ENCODE data around the gene ARHGAP15.

ARHGAP15 gene

DNA sequence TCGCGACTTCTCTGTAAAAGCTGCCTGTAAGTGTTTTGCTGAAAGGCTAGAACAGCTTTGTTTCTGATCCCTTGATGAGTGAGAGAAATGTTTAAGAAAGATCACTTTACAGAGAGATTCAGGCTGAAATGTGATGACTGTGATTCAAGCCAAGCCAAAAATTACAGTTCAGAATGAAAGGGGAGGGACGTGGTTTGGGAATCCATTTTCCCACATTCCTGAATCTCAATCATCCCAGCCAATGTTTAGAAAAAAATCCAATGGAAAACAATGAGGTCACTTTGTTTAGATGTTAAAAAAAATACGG lies 416.7 kb downstream of the ARHGAP15 start:
- no peak for DNase-seq

DNA sequence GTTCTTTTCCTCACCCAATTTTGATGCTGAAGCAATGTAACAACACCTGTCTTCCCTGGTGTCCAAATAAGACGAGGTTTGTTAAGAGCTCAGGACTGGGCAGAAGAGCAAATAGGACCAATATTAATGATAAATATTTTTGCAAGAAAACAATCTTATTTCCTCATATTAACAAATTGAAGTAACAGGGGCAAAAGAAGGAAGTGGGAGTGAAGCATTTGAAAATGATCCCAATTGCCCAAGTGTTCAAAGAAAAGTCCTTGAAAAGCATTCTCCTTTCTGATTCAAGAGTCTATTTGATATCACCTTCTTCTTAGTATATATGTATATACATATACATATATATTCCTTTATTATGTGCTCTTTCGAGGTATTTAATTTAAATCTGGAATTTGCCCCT lies 418.8 kb downstream of the ARHGAP15 start:
- DNase-seq, result no peak

DNA sequence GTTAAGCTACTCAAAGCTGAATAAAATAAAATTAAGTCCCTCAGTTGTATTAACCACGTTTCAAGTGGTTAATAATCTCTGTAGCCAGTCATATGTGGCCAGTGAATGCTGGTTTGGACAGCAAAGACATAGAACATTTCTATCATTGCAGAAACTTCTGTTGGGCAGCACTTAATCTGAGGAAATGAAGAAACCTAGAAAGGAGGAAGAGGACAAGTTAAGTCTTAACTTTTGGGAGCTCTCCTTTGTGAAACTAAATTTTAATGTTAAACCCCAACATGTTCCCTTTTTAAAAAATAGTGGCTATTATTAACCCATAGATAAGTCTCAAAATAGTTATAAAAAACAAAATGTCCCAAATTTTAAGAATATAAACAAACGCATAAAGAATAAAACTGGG lies 421.3 kb downstream of the ARHGAP15 start:
- DNase-seq, result no peak

GRCh38 chr2:143551971-143552650 lies 422.9 kb downstream of the ARHGAP15 start:
- DNase-seq, result no peak

GRCh38 chr2:143553261-143553660 lies 424.0 kb downstream of the ARHGAP15 start:
- DNase-seq, result no peak

GRCh38 chr2:143558665-143559064 lies 429.4 kb downstream of the ARHGAP15 start:
- DNase-seq, result no peak

- DNase-seq, result no peak
Measured at GRCh38 chr2:143559147-143559546, 429.9 kb downstream of the ARHGAP15 start.

GRCh38 chr2:143560724-143561123 lies 431.5 kb downstream of the ARHGAP15 start:
- no peak for DNase-seq

DNA sequence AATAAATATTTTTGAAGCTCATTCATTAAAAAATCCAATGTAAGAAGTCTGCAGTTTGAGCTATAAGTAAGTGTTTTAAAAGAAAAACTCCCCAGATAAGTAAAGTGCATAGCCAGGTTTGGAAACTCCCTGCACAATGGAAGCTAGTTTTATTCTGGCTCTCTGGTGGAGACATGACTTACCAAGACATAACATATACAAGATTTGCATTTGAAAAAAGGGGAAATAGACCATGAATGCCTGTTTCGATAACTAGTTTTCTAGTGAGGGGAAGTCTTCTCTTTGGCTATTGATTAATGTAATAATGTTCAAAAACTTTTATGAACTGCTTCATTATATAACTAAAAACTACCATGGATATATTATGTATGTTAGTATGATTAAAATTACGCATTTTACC lies 435.2 kb downstream of the ARHGAP15 start:
- no peak for DNase-seq

DNA sequence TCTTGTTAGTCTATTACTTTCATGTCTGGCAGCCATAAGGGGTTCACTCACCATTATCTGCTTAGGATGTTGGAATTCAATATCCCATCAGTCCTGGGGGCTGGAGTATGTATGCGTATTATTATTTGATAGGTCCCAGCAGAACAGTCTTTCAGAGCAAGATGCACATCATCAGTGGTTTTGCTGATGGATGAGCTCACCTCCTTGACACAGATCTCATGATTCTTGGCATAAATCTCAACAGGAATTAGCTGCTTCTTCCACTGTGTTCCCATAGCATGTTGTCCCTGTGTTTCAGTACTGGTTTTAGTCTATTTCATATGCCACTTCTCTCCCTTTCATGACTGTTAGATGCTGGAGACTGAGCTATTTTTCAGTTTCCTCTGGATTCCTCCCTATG lies 442.5 kb downstream of the ARHGAP15 start:
- no peak for DNase-seq

GRCh38 chr2:143572421-143572820 lies 443.2 kb downstream of the ARHGAP15 start:
- no peak for DNase-seq

DNA sequence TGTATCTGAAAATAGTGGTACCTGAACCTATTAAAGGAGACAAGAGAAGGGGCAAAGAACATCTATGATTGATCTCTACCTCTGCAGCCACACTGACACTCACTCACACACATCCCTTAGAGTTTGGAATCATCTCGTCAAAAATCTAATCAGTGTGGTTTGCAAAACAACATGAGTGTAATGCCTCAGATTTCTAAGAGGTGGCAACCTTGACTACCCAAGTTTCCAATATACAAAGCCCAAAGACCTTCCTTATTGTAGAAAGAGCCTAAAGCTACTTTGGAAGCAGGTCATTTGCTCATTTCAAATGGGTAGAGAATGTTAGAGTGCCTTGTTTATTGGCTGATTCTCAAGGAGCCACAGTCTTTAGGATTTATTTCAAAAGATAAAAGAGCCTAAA lies 444.9 kb downstream of the ARHGAP15 start:
- no peak for DNase-seq

DNA sequence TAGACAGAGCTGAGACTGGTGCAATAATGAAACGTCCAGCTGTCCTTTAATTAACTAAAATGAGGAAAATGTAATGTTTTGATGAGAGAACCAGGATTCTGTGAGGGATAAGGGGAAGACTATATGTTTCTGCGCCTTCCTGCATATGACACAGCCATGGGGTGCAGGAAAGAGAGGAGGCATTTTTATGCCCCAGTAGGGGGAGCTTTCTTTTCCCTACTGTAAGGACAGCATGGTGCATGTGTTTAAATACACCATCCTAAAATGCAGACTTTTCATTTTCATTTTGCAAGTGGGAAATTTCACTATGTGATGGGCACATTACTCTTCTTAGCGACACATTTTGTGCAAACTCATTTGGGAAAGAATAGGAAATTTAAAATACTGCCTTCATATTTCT lies 446.1 kb downstream of the ARHGAP15 start:
- no peak for DNase-seq

DNA sequence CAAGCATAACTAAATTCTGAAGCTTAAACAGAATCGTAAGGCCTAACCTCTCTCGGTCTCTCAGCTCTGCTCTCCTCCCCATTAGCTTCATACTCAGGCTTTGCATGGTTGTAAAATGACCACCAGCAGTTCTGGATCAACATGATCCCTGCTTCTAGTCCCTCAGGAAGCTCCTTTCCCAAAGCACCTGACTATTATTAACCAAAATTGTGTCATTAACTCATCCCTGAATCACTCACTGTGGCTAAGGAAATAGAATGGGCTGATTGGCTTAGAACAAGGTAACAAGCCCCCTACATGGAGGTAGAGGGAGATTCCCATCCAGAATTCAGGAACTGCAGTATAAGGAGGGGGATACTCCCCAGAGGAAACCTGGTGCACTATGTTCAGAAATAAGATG lies 448.3 kb downstream of the ARHGAP15 start:
- no peak for DNase-seq

GRCh38 chr2:143579456-143579855 lies 450.2 kb downstream of the ARHGAP15 start:
- no peak for DNase-seq

DNA sequence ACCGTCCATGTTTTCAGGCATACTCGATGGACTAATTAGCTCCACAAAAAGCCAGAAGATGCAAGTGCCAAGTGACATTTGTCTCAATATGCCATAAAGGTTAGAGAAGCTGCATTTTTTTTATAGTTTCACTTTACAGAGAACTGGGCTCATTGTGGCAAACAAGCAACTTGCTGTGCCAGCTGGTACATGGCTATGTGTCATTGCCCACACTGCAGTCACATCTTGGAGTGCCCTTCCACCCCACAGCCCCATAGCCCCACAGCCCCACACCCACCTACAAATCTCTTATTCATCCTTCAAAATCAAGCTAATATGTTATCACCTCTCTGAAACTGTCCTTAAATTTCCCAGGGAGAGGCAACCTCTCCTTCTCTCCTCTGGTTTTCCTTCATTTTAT lies 451.9 kb downstream of the ARHGAP15 start:
- DNase-seq, result no peak

DNA sequence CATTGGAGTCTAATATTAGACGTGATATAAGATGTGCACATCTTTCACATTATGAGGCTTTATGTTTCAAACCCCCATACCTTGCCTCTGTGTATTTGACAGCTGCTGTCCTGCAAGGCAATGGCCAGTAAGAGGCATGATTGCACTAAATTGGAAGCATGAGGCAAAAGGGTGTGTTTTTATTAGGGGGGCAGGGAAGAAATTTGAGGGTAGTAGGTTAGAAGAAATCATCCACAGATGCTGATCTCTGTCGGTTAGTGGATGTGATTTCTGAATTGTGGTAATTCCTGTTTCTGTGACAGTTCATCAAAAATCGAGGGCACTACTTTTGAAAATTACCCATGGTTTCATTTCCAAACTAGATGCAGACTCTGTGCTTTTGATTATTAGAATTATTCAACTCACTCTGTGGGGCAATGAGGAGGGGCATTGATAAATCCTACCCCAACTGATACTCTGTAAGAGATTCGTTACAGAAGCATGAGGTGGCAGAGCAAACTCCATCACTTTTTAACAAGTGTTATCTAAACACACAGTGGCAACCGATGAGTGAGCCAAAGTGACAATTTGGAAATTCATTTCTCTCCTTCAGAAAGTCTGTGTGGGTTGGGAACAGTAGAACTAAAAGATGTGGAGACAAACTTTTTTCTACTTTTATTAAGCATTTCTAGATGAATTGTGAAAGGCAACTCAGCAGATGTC lies 453.0 kb downstream of the ARHGAP15 start:
- DNase-seq, result no peak

DNA sequence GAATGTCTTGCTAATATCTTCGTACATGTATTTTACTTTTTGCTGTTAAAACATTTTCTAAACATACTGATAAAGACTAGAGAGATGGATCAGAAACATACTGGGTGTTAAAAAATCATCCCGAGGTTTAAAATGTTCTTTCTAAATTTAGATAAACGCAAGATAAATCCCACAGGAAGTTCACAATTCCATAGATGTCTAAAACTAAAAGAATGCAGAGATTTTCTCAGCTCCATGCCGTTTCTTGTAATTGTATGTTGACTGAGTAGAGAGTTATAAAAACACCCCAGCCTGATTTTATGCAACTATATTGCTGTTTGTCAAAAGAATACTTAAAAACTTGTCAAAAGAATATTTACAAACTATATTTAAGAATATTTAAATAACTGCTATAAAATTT lies 455.7 kb downstream of the ARHGAP15 start:
- no peak for DNase-seq

GRCh38 chr2:143586119-143586518 lies 456.9 kb downstream of the ARHGAP15 start:
- DNase-seq, result no peak

DNA sequence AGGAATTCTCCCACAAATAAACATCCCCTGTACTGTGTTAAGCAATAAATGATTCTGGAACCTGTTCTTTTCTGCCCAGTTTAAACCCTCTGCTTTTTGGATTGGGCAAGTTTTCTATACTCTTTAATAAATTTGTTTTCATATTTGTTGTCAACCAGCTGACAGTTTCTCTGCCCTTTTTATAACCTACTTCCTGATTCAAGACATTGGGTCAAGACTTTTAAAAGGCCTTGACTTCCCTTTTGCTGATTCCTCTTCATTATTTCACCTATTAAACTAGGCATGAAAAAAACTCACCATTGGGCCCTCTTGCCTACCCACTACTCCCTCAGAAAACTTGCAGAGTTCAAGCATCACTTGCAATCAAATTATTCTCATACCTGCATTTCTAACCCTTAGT lies 459.5 kb downstream of the ARHGAP15 start:
- DNase-seq, result no peak

- DNase-seq, result no peak
Measured at GRCh38 chr2:143594161-143594560, 464.9 kb downstream of the ARHGAP15 start.

- no peak for DNase-seq
Measured at GRCh38 chr2:143594745-143595144, 465.5 kb downstream of the ARHGAP15 start.

- DNase-seq, result no peak
Measured at GRCh38 chr2:143600116-143600515, 470.9 kb downstream of the ARHGAP15 start.

GRCh38 chr2:143601828-143602227 lies 472.6 kb downstream of the ARHGAP15 start:
- no peak for DNase-seq

- no peak for DNase-seq
Measured at GRCh38 chr2:143603035-143603655, 473.9 kb downstream of the ARHGAP15 start.

Measured in CD4-positive, alpha-beta T cell treated with Interleukin-10 for 1 hour (primary cell).